GM10266 (cell line): ENCODE results near the gene IRS1.

Experiments used
- DNase-seq: peaks from one replicate; pipeline ENCODE4 v3.0.0; 2012; ENCODE audit errors: extremely low spot score
- CTCF ChIP-seq: IDR thresholded peaks from 2 replicates; pipeline ENCODE4 v1.5.1; 2012; ENCODE audit warnings: mild to moderate bottlenecking, low read depth; ENCODE audit not compliant: control insufficient read depth, insufficient read depth; ENCODE audit errors: missing control alignments

The IRS1 gene

GRCh38 chr2:226776104-226776503 is 23.5 kb downstream of the IRS1 start:
- DNase-seq: no peak
- no peak for TF ChIP-seq CTCF

GRCh38 chr2:226775032-226775509 is 24.5 kb downstream of the IRS1 start:
- no peak for TF ChIP-seq CTCF
- no peak for DNase-seq

GRCh38 chr2:226773291-226773690 is 26.3 kb downstream of the IRS1 start:
- no peak for TF ChIP-seq CTCF
- DNase-seq: no peak

- peak; percentile 66 for DNase-seq
- no peak for TF ChIP-seq CTCF
Observed at GRCh38 chr2:226772389-226773179, 27.0 kb downstream of the IRS1 start.

GRCh38 chr2:226771067-226771466 is 28.6 kb downstream of the IRS1 start:
- no peak for DNase-seq
- no peak for TF ChIP-seq CTCF

- no peak for TF ChIP-seq CTCF
- DNase-seq: no peak
Observed at GRCh38 chr2:226767056-226767813, 32.4 kb downstream of the IRS1 start.
